Tibial artery (tissue), 4 donors: ENCODE measurements around the gene KRT33B.

ENCODE experiments used
- DNase-seq, 2 donors: peaks; one replicate each; pipeline ENCODE4 v3.0.0-alpha.2; 2019
- H3K27ac ChIP-seq, 2 donors: fragments of 200-600 bp; sonication (generic) in 1 of 2; 1 replicate in 1 of 2; 2 replicates in 1 of 2; pipeline ENCODE4 v1.5.1; 2018 to 2019; ENCODE audit warnings: mild to moderate bottlenecking in 1 of 2
- H3K27me3 ChIP-seq, 2 donors: fragments of 200-600 bp; sonication (generic) in 1 of 2; one replicate each; pipeline versions ENCODE4 v1.5.1 to v1.6.0; 2016 to 2019
- H3K36me3 ChIP-seq, 3 donors: fragments of 200-600 bp; sonication (generic) in 2 of 3; one replicate each; pipeline ENCODE4 v1.5.1; 2016 to 2019; ENCODE audit warnings: mild to moderate bottlenecking in 2 of 3
- H3K4me1 ChIP-seq, 4 donors: fragments of 200-600 bp; sonication (generic) in 2 of 4; 1 replicate in 3 of 4; 2 replicates in 1 of 4; pipeline ENCODE4 v1.5.1; 2016 to 2019
- H3K4me3 ChIP-seq, 2 donors: fragments of 200-600 bp; sonication (generic) in 1 of 2; 1 replicate in 1 of 2; 2 replicates in 1 of 2; pipeline ENCODE4 v1.5.1; 2018 to 2019; ENCODE audit warnings: mild to moderate bottlenecking in 2 of 2
- H3K9me3 ChIP-seq, 3 donors: fragments of 200-600 bp; sonication (generic) in 1 of 3; one replicate each; pipeline ENCODE4 v1.5.1; 2016 to 2019
- intact Hi-C: fragments of 100-400 bp; cut with DNase I; formaldehyde crosslinking; loops from one replicate; pipeline ENCODE4 v1.15.0; 2023; ENCODE audit warnings: low total_unique reads
- TF ChIP-seq, protein P1 (sequence below), 2 experiments: fragments of 200-600 bp in 1 of 2; fragments of 450-650 bp in 1 of 2; IDR thresholded peaks; one replicate each; pipeline ENCODE4 v1.5.1; 2017 to 2019; ENCODE audit warnings: antibody characterized with exemption in 2 of 2, mild to moderate bottlenecking in 1 of 2, moderate library complexity in 1 of 2

KRT33B gene

DNA sequence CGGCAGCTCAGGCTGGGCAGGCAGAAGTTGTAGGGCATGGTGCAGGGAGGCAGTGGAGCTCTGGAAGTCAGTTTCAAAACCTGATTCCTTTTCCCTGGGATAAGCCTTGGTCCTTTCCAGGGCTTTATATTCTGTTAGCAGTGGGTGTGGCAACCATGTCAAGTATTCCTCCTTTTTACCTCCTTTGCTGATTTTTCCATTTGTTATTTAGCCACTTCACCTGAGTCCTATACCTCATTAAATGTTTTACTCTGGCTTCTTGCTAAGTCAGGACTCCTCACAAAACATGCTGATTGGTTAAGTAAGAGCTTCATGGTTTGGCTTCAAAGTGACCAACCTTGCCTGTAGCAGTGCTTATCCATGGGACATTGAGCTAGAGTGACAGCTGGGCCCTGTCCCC, at the start of gene KRT33B:
Gene KRT33B, minus strand, starts transcription at position 101 of the 400 bp plus-strand sequence. Its CDS starts 63 bp downstream, at position 38.
- no peak for DNase-seq
- H3K27ac ChIP-seq: no peak within 1 kb of the TSS
- H3K4me3 ChIP-seq: no peak within 1 kb of the TSS
- intact Hi-C loops: no loop called here
- H3K27me3 ChIP-seq: no peaks in the 10 kb centered on the region
- TF ChIP-seq, protein P1, sequence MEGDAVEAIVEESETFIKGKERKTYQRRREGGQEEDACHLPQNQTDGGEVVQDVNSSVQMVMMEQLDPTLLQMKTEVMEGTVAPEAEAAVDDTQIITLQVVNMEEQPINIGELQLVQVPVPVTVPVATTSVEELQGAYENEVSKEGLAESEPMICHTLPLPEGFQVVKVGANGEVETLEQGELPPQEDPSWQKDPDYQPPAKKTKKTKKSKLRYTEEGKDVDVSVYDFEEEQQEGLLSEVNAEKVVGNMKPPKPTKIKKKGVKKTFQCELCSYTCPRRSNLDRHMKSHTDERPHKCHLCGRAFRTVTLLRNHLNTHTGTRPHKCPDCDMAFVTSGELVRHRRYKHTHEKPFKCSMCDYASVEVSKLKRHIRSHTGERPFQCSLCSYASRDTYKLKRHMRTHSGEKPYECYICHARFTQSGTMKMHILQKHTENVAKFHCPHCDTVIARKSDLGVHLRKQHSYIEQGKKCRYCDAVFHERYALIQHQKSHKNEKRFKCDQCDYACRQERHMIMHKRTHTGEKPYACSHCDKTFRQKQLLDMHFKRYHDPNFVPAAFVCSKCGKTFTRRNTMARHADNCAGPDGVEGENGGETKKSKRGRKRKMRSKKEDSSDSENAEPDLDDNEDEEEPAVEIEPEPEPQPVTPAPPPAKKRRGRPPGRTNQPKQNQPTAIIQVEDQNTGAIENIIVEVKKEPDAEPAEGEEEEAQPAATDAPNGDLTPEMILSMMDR (IDR thresholded peaks at IDR 0.05): no peak
- H3K36me3 ChIP-seq: no peaks in the 10 kb centered on the region
- no peaks in the 10 kb centered on the region for H3K9me3 ChIP-seq
- H3K4me1 ChIP-seq: no peaks in the 10 kb centered on the region

DNA sequence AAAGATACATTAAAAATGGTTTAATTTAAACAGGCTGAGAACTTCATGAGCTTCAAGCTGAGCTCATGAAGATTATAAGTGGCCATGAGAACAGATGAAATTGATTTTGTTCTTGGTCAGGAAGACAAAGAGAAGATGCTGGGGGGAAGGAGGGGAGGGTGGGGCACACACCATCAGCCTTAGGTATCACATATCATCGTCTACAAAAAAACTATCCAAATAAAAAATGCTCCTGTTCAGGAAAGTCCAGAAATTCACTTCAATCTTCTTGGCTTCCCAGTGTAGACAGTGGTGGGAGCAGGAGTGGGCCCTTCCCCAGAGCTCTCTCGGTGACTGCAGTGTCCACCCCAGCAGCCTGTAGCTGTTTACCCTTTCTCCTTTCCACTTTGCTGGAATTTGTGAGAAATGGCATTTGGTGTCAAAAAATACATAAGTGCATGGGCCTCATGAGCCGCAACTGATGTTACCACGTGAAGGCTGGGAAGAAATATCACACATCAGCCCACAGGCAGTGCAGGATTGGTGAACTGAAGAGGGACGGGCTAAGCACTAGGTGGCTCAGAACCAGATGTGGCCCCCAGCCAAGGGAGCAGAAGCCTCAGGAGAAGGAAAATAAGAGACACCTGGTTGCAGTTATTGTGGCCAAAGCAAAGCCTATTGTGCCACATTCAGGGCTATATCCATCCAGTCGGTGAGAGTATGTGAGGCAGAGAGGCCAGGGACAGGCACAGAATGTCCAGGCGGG, 48.7 kb upstream of the KRT33B start:
- no peak overlapping the region for H3K27ac ChIP-seq
- TF ChIP-seq, protein P1 (IDR thresholded peaks at IDR 0.05): no peak
- H3K36me3 ChIP-seq: no peaks in the 10 kb centered on the region
- H3K4me1 ChIP-seq: peaks cover 0 to 24% (median 12%) of the 10 kb centered on the region in 4 donors
- H3K9me3 ChIP-seq: no peaks in the 10 kb centered on the region
- H3K27me3 ChIP-seq: no peaks in the 10 kb centered on the region
- DNase-seq: no peak
- no peak overlapping the region for H3K4me3 ChIP-seq
- intact Hi-C loops: no loop called here

DNA sequence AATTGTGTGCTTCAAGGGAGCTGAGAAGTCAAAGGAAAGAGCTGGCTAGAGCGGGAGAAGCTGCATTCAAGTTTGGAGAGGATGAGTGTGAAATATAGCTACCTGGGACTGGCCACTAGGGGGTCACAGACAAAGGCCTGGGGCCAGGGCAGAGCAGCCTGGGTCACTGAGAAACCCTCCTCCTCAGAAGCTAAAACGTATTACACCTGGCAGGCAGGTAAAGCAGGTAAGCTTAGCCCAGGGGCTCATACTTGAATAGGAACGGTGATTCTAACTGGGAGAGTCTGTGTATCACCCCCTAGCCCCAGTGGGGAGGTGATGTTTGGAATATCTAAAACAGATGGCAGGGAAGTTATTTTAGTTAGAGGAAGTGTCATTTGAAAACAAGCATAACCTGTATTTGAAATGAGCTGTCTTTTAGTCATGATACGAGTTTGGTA, 48.0 kb upstream of the KRT33B start:
- H3K9me3 ChIP-seq: no peaks in the 10 kb centered on the region
- H3K4me3 ChIP-seq: no peak overlapping the region
- no peaks in the 10 kb centered on the region for H3K36me3 ChIP-seq
- no peak for DNase-seq
- intact Hi-C loops: no loop called here
- H3K27me3 ChIP-seq: no peaks in the 10 kb centered on the region
- TF ChIP-seq, protein P1 (IDR thresholded peaks at IDR 0.05): no peak
- peaks cover 0 to 24% (median 12%) of the 10 kb centered on the region in 4 donors for H3K4me1 ChIP-seq
- no peak overlapping the region for H3K27ac ChIP-seq

DNA sequence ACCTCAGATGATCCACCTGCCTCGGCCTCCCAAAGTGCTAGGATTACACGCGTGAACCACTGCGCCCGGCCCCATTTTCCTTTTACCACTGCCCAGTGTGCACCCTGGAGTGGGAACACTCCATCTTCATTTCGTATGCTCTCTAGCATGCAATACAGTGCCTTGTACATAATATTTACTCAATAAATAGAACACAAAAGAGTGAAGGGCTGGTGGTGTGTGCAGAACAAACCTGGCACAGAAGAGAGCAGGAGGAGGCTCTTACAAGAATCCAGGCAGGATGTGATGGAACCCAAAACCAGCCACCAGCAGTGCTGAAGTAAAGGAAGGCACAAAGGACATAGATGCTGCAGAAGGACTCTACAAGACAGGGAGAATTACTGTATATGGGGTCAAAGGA, 47.5 kb upstream of the KRT33B start:
- TF ChIP-seq, protein P1 (IDR thresholded peaks at IDR 0.05): no peak
- Histone ChIP-seq H3K9me3 (no peaks in the 10 kb centered on the region), H3K4me1 (peaks cover 0 to 24% (median 12%) of the 10 kb centered on the region in 4 donors), H3K36me3 (no peaks in the 10 kb centered on the region), H3K27me3 (no peaks in the 10 kb centered on the region), H3K4me3 (no peak overlapping the region), H3K27ac (no peak overlapping the region)
- intact Hi-C loops: no loop called here
- no peak for DNase-seq

DNA sequence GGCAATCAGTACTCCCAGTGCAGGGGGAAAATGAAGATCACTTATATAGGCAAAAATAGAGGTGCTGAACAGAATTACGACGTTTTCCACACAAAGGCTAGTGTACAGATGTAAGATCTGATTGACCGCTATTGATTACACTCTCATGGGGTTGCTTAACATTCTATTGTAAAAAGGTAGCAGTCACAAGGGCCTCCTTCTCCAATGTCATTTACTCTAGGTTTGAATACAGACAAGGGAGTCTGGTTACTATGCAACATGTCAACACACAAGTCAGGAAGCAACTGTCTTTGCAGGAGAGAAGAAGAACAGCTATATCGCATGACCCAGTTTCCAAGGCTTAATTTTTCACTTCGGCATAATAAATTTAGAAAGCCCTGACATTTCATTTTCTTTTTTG, 46.9 kb upstream of the KRT33B start:
- Histone ChIP-seq H3K36me3 (no peaks in the 10 kb centered on the region), H3K9me3 (no peaks in the 10 kb centered on the region), H3K4me3 (no peak overlapping the region), H3K4me1 (peaks cover 0 to 24% (median 12%) of the 10 kb centered on the region in 4 donors), H3K27me3 (no peaks in the 10 kb centered on the region), H3K27ac (no peak overlapping the region)
- TF ChIP-seq, protein P1 (IDR thresholded peaks at IDR 0.05): no peak
- intact Hi-C loops: no loop called here
- DNase-seq: no peak
